ENCODE results near the gene TP53RK. TPM values are rescaled to one million over a fixed set of nuclear protein-coding genes. Genes with fewer than 3 reads are reported as not detected.

The TP53RK gene
- total and polyA plus RNA-seq, 2 of the 13 experiments (the other 11 are each of a cell fraction or from before 2014, with no cell fraction given) = 12.9 to 25.5 TPM

GRCh38 chr20:46689082-46689753, at the start of gene TP53RK (continued):
- TF ChIP-seq ZUFSP (CRISPR knock-in tag; IDR thresholded peaks at IDR 0.05; ENCODE audit: borderline replicate concordance) (no peak), HOXA3 (CRISPR knock-in tag; IDR thresholded peaks at IDR 0.05) (peak; percentile 88), ZNF616 (CRISPR knock-in tag; IDR thresholded peaks at IDR 0.05; ENCODE audit: low read depth) (no peak; the same call in 1 of the 2 replicates), HNRNPL (IDR thresholded peaks at IDR 0.05; ENCODE audit: low read depth, low read length) (peak; percentile 37; the same call in 1 of the 2 replicates), MTF2 (CRISPR knock-in tag; IDR thresholded peaks at IDR 0.05; ENCODE audit: borderline replicate concordance) (peak; percentile 96; the same call in 1 of the 2 replicates), HNF1B (CRISPR knock-in tag; IDR thresholded peaks at IDR 0.05) (peak; percentile 88), NCOA5 (CRISPR knock-in tag; IDR thresholded peaks at IDR 0.05) (no peak), HOMEZ (CRISPR knock-in tag; IDR thresholded peaks at IDR 0.05; ENCODE audit: low read depth) (no peak; the same call in 1 of the 2 replicates), EEA1 (CRISPR knock-in tag; IDR thresholded peaks at IDR 0.05; ENCODE audit: borderline replicate concordance) (peak; percentile 98; the same call in 1 of the 2 replicates), NR1H2 (CRISPR knock-in tag; IDR thresholded peaks at IDR 0.05; ENCODE audit: borderline replicate concordance, low read depth) (peak; percentile 70), ZNF879 (CRISPR knock-in tag; IDR thresholded peaks at IDR 0.05) (no peak), MXI1 (IDR thresholded peaks at IDR 0.05; ENCODE audit: borderline replicate concordance, low read depth, low read length) (peak; percentile 26; the same call in 1 of the 3 replicates), ZNF101 (CRISPR knock-in tag; IDR thresholded peaks at IDR 0.05; ENCODE audit: borderline replicate concordance, low read depth) (0 out of 2 replicates have a peak, but pooled peaks have one; percentile 14), ZNF441 (CRISPR knock-in tag; IDR thresholded peaks at IDR 0.05; ENCODE audit: borderline replicate concordance) (no peak; the same call in none of the 2 replicates), NR0B2 (CRISPR knock-in tag; IDR thresholded peaks at IDR 0.05) (peak; percentile 80), TCF12 (IDR thresholded peaks at IDR 0.05) (no peak), TCF12 (CRISPR knock-in tag; IDR thresholded peaks at IDR 0.05) (peak; percentile 75; the same call in 1 of the 2 replicates), ZNF615 (CRISPR knock-in tag; IDR thresholded peaks at IDR 0.05; ENCODE audit: borderline replicate concordance) (peak; percentile 80), ZNF724P (CRISPR knock-in tag; IDR thresholded peaks at IDR 0.05; ENCODE audit: borderline replicate concordance) (0 out of 2 replicates have a peak, but pooled peaks have one; percentile 15), POLR2AphosphoS2 (IDR thresholded peaks at IDR 0.05; ENCODE audit: low read depth, low read length) (no peak), MAX (IDR thresholded peaks at IDR 0.05) (no peak; the same call in 1 of the 2 replicates), HOXA9 (CRISPR knock-in tag; IDR thresholded peaks at IDR 0.05; ENCODE audit: borderline replicate concordance) (peak; percentile 82; the same call in 1 of the 2 replicates), POLR2A (IDR thresholded peaks at IDR 0.05; ENCODE audit: insufficient read depth in 1 of 2, low read depth in 2 of 2, low read length in 2 of 2) (peak; percentile 82 to 89), CC2D1A (CRISPR knock-in tag; IDR thresholded peaks at IDR 0.05) (no peak)

All from HepG2 (cell line).